Activated CD8-positive, alpha-beta memory T cell treated with anti-CD3 and anti-CD28 coated beads, Interleukin-2, amount 10 ng/mL, durations not matched to agents 7 days and 5 days (primary cell): Measurements from ENCODE around the gene NKD1. TPM values are rescaled to one million over a fixed set of nuclear protein-coding genes. Genes with fewer than 3 reads are reported as not detected.
A peak's percentile ranks its signal among the peaks of the same experiment; 100 is the strongest.

Source experiments
- ATAC-seq: fragments of 150-1000 bp; cut with Tn5 transposase; one replicate; pipeline ENCODE4 v1.10.0; 2021; ENCODE audit warnings: moderate library complexity
- CTCF ChIA-PET: fragments of 350-600 bp; sonication (Branson Sonifier 250); formaldehyde crosslinking; loops from one replicate; lab custom pipeline; 2021; ENCODE audit warnings: antibody characterized with exemption; lab: Charles Lee
- DNase-seq: peaks from one replicate; pipeline ENCODE4 v3.0.0-alpha.2; 2020
- H3K27ac Mint-ChIP-seq: one replicate; pipeline ENCODE4 v1.8.0; 2021; ENCODE audit warnings: mild to moderate bottlenecking, mixed read lengths
- H3K27me3 Mint-ChIP-seq: one replicate; pipeline ENCODE4 v1.8.0; 2021; ENCODE audit warnings: mixed read lengths
- H3K36me3 Mint-ChIP-seq: one replicate; pipeline ENCODE4 v1.8.0; 2021; ENCODE audit warnings: mild to moderate bottlenecking, mixed read lengths
- H3K4me1 Mint-ChIP-seq: one replicate; pipeline ENCODE4 v1.8.0; 2021; ENCODE audit warnings: mixed read lengths
- H3K4me3 Mint-ChIP-seq: one replicate; pipeline ENCODE4 v1.8.0; 2021; ENCODE audit warnings: mild to moderate bottlenecking, moderate library complexity, mixed read lengths
- H3K9me3 Mint-ChIP-seq: one replicate; pipeline ENCODE4 v1.8.0; 2022; ENCODE audit warnings: low read depth, mixed read lengths
- total RNA-seq, 2 experiments: library from RNA; stranded (reverse); gene quantifications; one replicate each; pipeline ENCODE4 v1.2.3, GENCODE V29; 2021

The NKD1 gene
- total RNA-seq, 2 experiments from 2014 or later: 0.33 to 2.1 TPM

GRCh38 chr16:50637716-50638602, 89.8 kb downstream of the NKD1 start:
- Mint-ChIP-seq H3K4me3 (no peak overlapping the region), H3K36me3 (no peaks in the 10 kb centered on the region), H3K9me3 (no peaks in the 10 kb centered on the region), H3K4me1 (peaks cover 3% of the 10 kb centered on the region), H3K27me3 (no peaks in the 10 kb centered on the region), H3K27ac (no peak overlapping the region)
- DNase-seq: no peak
- no peak for ATAC-seq
- CTCF ChIA-PET: interaction anchor here (4.0 kb wide), 1 partner anchor 28 kb away, joined by 18 read pairs; no protein-coding TSS in a partner anchor

- CTCF ChIA-PET: no interaction called here
- Mint-ChIP-seq H3K36me3 (no peaks in the 10 kb centered on the region), H3K27ac (no peak overlapping the region), H3K9me3 (no peaks in the 10 kb centered on the region), H3K27me3 (no peaks in the 10 kb centered on the region), H3K4me1 (peaks cover 3% of the 10 kb centered on the region), H3K4me3 (no peak overlapping the region)
- ATAC-seq (no peak), DNase-seq (no peak)
Observed at GRCh38 chr16:50638816-50639670, 90.8 kb downstream of the NKD1 start.

DNA sequence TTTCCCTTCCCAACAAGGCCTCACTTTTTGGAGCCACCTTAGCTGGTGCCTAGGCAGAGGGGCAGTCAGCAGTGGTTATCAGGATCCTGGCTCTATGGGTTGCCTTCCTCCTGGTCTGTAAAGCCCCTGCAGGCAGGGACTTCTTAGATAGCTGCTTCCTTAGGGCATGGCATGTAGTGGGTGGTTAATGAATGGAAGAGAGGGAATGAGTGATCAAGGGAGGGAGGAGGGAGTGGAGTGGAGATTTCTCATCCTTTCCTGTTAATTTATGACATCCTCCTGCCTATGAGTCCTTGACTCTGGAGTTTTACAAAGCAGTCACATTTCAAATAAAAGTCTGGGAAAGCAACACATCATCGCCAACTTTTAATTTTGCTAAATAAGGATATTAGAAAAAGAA, 92.2 kb downstream of the NKD1 start:
- H3K36me3 Mint-ChIP-seq: no peaks in the 10 kb centered on the region
- DNase-seq (no peak), ATAC-seq (no peak)
- no peak overlapping the region for H3K4me3 Mint-ChIP-seq
- no peaks in the 10 kb centered on the region for H3K9me3 Mint-ChIP-seq
- no peak overlapping the region for H3K27ac Mint-ChIP-seq
- H3K4me1 Mint-ChIP-seq: peaks cover 3% of the 10 kb centered on the region
- no peaks in the 10 kb centered on the region for H3K27me3 Mint-ChIP-seq
- CTCF ChIA-PET: no interaction called here

DNA sequence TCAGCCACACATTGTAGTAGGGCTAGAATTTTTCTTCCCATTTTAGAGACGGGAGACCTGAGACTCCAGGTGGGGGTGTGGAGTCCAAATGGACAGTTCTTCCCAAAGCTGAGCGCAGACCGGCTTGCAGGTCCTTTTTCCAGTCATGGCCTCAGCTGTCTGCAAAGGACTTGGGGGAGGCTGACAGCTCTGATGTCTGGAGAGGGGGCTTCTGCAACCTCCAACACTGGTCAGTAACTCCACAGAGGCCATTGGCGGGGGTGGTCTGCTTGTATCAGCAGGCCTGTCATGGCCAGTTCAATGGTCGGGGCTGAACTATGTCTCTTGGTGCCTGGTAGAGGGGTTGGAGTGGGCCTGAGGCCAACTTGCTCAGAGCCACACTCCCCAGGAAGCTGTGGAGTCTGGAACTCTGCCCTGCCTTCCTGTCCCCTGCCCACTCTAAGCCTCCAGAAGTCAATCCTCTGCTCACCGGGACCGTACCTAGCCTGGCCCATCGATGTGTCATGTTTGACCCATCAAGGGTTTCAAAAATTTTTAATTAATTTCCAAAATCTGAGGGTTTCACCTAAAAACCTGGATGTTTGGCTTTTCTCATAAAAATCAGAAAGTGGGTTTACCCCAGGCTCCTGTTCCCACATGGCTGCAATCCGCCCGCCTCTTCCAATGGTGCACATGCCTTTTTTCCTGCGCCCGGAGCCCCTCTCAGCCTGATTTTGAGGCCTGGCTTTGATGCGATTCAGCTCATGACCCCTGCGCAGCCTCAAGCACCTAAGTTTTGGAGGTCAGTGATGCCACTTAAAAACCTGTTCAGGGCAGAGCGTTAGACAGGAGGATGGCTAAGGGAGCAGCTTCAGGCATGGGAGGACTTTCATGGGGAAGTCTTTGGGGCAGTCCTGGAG, 93.0 kb downstream of the NKD1 start:
- CTCF ChIA-PET: no interaction called here
- ATAC-seq: no peak
- Mint-ChIP-seq H3K9me3 (no peaks in the 10 kb centered on the region), H3K27me3 (no peaks in the 10 kb centered on the region), H3K4me3 (no peak overlapping the region), H3K27ac (no peak overlapping the region), H3K4me1 (no peaks in the 10 kb centered on the region), H3K36me3 (no peaks in the 10 kb centered on the region)
- DNase-seq: no peak

DNA sequence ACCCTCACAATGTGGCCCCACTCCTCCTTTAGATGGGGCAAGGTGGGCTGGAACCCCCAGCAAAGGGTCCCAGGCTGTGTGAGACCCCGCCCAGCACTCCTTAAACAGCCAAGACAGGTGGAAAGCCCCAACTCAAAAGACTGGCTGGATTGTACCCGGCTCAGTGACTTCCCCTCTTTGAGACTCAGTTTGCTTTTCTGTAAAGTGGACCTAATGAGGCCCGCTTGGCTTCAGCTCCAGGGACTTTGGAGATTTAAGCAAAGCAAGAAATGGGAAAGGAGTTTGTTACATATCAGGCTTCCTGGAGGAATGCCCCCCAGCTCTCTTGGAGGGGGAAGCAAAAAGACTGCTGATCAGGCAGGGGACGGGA, 93.6 kb downstream of the NKD1 start:
- Mint-ChIP-seq H3K36me3 (no peaks in the 10 kb centered on the region), H3K4me1 (no peaks in the 10 kb centered on the region), H3K27me3 (no peaks in the 10 kb centered on the region), H3K27ac (no peak overlapping the region), H3K9me3 (no peaks in the 10 kb centered on the region), H3K4me3 (no peak overlapping the region)
- CTCF ChIA-PET: no interaction called here
- ATAC-seq (no peak), DNase-seq (no peak)

- CTCF ChIA-PET: no interaction called here
- H3K36me3 Mint-ChIP-seq: no peaks in the 10 kb centered on the region
- no peaks in the 10 kb centered on the region for H3K9me3 Mint-ChIP-seq
- no peak overlapping the region for H3K27ac Mint-ChIP-seq
- no peaks in the 10 kb centered on the region for H3K27me3 Mint-ChIP-seq
- DNase-seq (no peak), ATAC-seq (no peak)
- H3K4me3 Mint-ChIP-seq: no peak overlapping the region
- H3K4me1 Mint-ChIP-seq: no peaks in the 10 kb centered on the region
Observed at GRCh38 chr16:50642349-50642748, 94.2 kb downstream of the NKD1 start.

DNA sequence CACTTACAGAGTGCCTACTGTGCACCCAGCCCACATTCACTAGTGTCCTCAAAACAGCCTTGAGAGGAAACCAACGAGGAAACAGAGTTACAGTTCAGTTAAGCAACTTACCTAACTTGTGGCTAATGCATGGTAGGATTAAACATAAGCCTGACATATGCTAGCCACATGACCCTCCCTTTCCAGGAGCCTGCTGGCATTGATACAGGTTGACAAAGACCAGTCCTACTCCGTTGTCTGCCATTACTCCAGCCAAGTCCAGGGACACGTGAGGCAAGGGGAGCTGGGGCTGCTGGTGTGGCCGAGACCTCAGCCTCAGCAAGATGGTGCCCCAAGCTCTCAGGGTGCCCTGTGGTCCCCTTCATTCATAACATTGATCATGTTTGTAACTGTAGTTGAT, 95.0 kb downstream of the NKD1 start:
- Mint-ChIP-seq H3K4me1 (no peaks in the 10 kb centered on the region), H3K27me3 (no peaks in the 10 kb centered on the region), H3K27ac (no peak overlapping the region), H3K4me3 (no peak overlapping the region), H3K36me3 (no peaks in the 10 kb centered on the region), H3K9me3 (no peaks in the 10 kb centered on the region)
- no peak for DNase-seq
- CTCF ChIA-PET: no interaction called here
- no peak for ATAC-seq

DNA sequence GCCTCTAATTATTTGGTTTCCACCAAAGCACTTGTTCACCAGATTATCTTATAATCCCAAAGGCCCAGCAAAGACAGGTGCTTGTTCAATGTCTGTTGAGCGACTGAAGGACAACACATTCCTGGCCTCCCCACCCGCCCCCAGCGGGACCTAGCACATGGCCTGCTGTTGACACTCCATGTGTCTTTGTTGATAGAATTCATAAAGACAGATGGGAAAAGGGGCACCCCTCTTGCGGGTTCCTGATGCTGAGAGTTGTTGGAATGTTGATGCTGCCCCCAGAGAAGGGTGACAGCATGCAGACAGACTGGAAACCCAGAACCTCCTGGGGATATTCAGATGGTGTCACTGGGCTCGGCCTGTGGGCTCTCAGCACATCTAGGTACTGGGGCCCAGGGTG, 96.0 kb downstream of the NKD1 start:
- CTCF ChIA-PET: interaction anchor here (0.9 to 1.1 kb wide), 3 partner anchors 17 to 39 kb away, joined by 3 to 6 read pairs (median 3); no protein-coding TSS in a partner anchor
- Mint-ChIP-seq H3K4me1 (no peaks in the 10 kb centered on the region), H3K9me3 (no peaks in the 10 kb centered on the region), H3K27ac (no peak overlapping the region), H3K4me3 (no peak overlapping the region), H3K36me3 (no peaks in the 10 kb centered on the region), H3K27me3 (no peaks in the 10 kb centered on the region)
- DNase-seq (no peak), ATAC-seq (no peak)

DNA sequence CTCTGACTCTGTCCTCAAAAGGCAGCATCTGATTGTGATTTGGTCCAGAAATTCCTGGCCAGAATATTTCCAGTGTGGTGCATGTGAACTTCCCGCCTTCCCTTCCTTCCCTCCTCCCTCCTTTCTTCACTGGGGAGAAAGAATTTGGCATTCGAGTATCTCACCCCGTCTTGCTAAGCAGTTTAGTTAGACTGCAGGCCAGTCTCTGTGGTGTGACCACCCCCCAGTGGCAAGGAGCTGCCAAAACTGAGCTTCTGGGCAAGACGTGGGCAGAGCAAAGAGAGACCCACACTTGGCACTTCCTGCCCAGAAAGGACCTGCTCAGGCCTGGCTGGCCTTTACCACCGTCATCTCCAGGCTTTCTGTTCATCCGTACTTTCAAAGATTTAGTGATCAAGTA, 96.5 kb downstream of the NKD1 start:
- DNase-seq (peak; percentile 56), ATAC-seq (peak; percentile 47)
- CTCF ChIA-PET: interaction anchor here (0.9 to 1.1 kb wide), 3 partner anchors 18 to 38 kb away, joined by 3 to 6 read pairs (median 3); no protein-coding TSS in a partner anchor
- Mint-ChIP-seq H3K27ac (no peak overlapping the region), H3K27me3 (no peaks in the 10 kb centered on the region), H3K4me1 (no peaks in the 10 kb centered on the region), H3K9me3 (no peaks in the 10 kb centered on the region), H3K4me3 (no peak overlapping the region), H3K36me3 (no peaks in the 10 kb centered on the region)

- no peaks in the 10 kb centered on the region for H3K36me3 Mint-ChIP-seq
- no peak for ATAC-seq
- CTCF ChIA-PET: interaction anchor here (0.7 to 1.1 kb wide), 2 partner anchors 18 to 19 kb away, joined by 4 to 6 read pairs; no protein-coding TSS in a partner anchor
Observed at GRCh38 chr16:50645563-50646220, 97.5 kb downstream of the NKD1 start.

GRCh38 chr16:50646345-50646744, 98.1 kb downstream of the NKD1 start:
- H3K9me3 Mint-ChIP-seq: no peaks in the 10 kb centered on the region
- H3K4me1 Mint-ChIP-seq: no peaks in the 10 kb centered on the region
- H3K27ac Mint-ChIP-seq: no peak overlapping the region
- CTCF ChIA-PET: interaction anchor here (0.7 to 1.0 kb wide), 2 partner anchors 17 to 19 kb away, joined by 3 to 4 read pairs; no protein-coding TSS in a partner anchor
- H3K27me3 Mint-ChIP-seq: no peaks in the 10 kb centered on the region
- DNase-seq (no peak), ATAC-seq (no peak)
- H3K4me3 Mint-ChIP-seq: no peak overlapping the region
- no peaks in the 10 kb centered on the region for H3K36me3 Mint-ChIP-seq

More at GRCh38 chr16:50645563-50646220, 97.5 kb downstream of the NKD1 start:
- no peak for DNase-seq
- no peak overlapping the region for H3K4me3 Mint-ChIP-seq
- H3K9me3 Mint-ChIP-seq: no peaks in the 10 kb centered on the region
- no peak overlapping the region for H3K27ac Mint-ChIP-seq
- H3K27me3 Mint-ChIP-seq: no peaks in the 10 kb centered on the region
- H3K4me1 Mint-ChIP-seq: no peaks in the 10 kb centered on the region

DNA sequence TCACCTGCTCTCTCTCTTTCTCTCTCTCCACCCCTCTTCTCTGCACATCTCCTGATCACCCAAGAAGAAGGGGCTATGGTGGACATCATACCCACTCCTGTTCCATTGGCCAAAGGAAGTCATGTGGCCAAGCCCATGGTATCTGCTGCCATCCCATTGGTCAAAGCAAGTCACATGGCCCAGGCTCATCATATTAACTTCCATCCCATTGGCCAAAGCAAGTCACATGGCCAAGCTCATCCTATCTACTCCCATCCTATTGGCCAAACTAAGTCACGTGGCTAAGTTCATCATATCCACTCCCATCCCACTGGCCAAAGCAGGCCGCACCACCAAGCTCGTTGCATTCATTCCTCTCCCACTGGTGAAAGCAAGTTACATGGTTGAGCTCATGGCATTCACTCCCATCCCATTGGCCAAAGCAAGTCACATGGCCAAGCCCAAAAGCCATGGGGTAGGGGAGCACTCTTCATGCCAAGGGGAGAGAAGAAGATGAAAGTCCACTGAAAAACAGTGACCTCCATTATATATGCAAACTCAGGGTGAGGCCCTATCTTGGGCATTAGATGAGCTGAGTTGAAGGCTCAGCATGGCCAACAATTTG, 103.7 kb downstream of the NKD1 start:
- Mint-ChIP-seq H3K27ac (no peak overlapping the region), H3K4me3 (no peak overlapping the region), H3K27me3 (no peaks in the 10 kb centered on the region), H3K4me1 (no peaks in the 10 kb centered on the region), H3K9me3 (peaks cover 5% of the 10 kb centered on the region), H3K36me3 (no peaks in the 10 kb centered on the region)
- no peak for ATAC-seq
- CTCF ChIA-PET: interaction anchor here (0.6 to 4.3 kb wide), 2 partner anchors 14 to 142 kb away, joined by 3 to 28 read pairs; no protein-coding TSS in a partner anchor
- DNase-seq: no peak
